ENCODE measurements around the gene MPHOSPH10.
"Not testable (repeated sequence)": the region's sequence is repeated elsewhere in the genome, so short reads cannot be mapped to it uniquely, and the experiment has no call there.

The MPHOSPH10 gene

DNA sequence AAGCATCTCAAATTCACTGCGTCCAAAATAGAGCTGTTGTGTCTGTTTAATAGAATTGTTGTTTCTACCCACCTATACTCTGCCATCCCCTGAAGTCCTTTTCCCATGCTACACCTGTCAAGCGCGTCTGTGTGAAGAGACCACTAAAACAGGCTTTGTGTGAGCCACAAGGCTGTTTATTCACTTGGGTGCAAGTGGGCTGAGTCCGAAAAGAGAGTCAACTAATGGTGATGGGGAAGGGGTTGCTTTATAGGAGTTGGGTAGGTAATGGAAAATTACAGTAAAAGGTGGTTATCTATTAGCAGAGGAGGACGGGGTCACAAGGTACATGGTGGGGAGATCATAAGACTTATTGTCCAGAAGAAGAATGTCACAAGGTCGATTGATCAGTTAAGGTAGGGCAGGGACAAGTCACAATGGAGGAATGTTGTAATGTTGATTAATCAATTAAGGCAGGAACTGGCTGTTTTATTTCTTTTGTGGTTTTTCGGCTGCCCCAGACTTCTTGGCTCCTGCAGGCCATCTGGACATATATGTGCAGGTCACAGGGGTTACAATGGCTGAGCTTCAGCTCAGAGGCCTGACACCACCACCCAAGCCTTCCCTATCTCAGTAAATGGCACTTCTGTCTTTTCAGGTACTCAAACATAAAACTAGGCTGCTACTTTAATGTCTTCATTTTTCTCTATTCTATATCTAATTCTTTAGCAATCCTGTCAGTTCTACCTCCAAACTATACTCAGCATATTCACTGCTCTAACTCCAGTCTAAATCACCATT, 1.1 kb downstream of the MPHOSPH10 start:
- H3K9me3 Mint-ChIP-seq; H3K36me3 Mint-ChIP-seq; ATAC-seq (ENCODE audit: low read depth); H3K4me1 Mint-ChIP-seq; H3K27me3 Mint-ChIP-seq; DNase-seq (ENCODE audit: low spot score in 2 of 2); H3K27ac Mint-ChIP-seq; H3K4me3 Mint-ChIP-seq: not testable (repeated sequence)

DNA sequence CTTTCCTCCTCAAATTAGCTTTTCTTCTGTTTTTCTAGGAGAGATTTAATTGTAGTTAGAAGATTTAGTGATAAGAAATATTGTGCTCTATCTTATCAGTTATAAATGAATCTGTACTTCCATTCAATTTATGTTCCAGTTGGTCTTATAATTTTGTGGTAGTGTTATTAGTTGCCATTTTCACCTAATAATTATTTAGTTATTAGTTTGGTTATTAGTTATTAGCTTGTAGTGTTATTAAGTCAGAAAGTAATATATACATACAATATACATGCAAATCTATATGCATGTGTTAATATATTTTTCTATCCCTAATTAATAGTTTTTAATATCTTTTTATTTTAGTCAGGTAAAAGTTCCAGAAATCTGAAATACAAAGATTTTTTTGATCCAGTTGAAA, 3.2 kb downstream of the MPHOSPH10 start:
- H3K27me3 Mint-ChIP-seq = no peaks in the 10 kb centered on the region
- no peak overlapping the region for H3K4me3 Mint-ChIP-seq
- peaks cover 9% of the 10 kb centered on the region for H3K36me3 Mint-ChIP-seq

DNA sequence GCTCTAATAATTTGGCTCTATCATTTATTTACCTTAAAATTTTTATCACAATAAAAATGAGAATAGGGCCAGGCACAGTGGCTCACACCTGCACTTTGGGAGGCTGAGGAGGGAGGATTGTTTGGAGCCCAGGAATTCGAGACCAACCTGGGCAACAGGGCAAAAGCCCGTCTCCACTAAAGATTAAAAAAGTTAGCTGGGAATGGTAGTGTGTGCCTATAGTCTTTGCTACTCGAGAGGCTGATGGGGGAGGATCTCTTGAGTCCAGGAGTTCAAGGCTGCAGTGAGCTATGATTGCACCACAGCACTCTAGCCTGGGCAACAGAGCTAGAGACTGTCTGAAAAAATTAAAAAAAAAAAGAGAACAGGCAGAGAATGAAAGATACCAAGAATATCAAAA, 5.7 kb downstream of the MPHOSPH10 start:
- Mint-ChIP-seq H3K9me3 (no peaks in the 10 kb centered on the region), H3K27me3 (no peaks in the 10 kb centered on the region), H3K4me3 (no peak overlapping the region), H3K36me3 (peaks cover 17% of the 10 kb centered on the region), H3K27ac (no peak overlapping the region), H3K4me1 (peaks cover 2% of the 10 kb centered on the region)
- ATAC-seq (ENCODE audit: low read depth) (no peak), DNase-seq (ENCODE audit: low spot score in 2 of 2) (no peak)

More for the DNA sequence above, 3.2 kb downstream of the MPHOSPH10 start:
- DNase-seq (ENCODE audit: low spot score in 2 of 2) (no peak), ATAC-seq (ENCODE audit: low read depth) (no peak)
- Mint-ChIP-seq H3K4me1 (peaks cover 2% of the 10 kb centered on the region), H3K9me3 (no peaks in the 10 kb centered on the region), H3K27ac (no peak overlapping the region)

DNA sequence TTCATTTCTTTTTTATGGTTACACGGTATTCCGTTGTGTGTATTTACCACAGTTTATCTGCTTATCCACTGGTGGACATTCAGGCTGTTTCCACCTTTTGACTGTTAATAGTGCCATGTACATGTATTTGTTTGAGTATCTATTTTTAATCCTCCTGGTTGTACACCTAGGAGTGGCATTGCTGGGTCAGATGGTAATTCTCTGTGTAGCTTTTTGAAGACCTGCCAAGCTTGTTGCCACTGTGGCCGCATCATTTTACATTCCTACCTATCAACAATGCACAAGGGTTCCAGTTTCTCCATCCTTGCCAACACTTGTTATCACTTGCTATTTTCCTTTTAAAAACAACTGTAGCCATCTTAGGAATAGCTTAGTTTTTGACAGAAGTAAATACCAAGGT, 13.3 kb downstream of the MPHOSPH10 start:
- H3K4me3 Mint-ChIP-seq = no peak overlapping the region
- ATAC-seq (ENCODE audit: low read depth) (no peak), DNase-seq (ENCODE audit: low spot score in 2 of 2) (no peak)
- no peaks in the 10 kb centered on the region for H3K9me3 Mint-ChIP-seq
- no peak overlapping the region for H3K27ac Mint-ChIP-seq
- no peaks in the 10 kb centered on the region for H3K27me3 Mint-ChIP-seq
- peaks cover 2% of the 10 kb centered on the region for H3K4me1 Mint-ChIP-seq
- peaks cover 39% of the 10 kb centered on the region for H3K36me3 Mint-ChIP-seq

GRCh38 chr2:71148506-71149063, 18.2 kb downstream of the MPHOSPH10 start:
- Mint-ChIP-seq H3K27me3 (no peaks in the 10 kb centered on the region), H3K9me3 (no peaks in the 10 kb centered on the region), H3K4me1 (no peaks in the 10 kb centered on the region), H3K36me3 (peaks cover 35% of the 10 kb centered on the region), H3K4me3 (no peak overlapping the region), H3K27ac (peak overlapping the region; percentile 29)
- no peak for ATAC-seq (ENCODE audit: low read depth)
- DNase-seq (ENCODE audit: low spot score in 2 of 2) = no peak

DNA sequence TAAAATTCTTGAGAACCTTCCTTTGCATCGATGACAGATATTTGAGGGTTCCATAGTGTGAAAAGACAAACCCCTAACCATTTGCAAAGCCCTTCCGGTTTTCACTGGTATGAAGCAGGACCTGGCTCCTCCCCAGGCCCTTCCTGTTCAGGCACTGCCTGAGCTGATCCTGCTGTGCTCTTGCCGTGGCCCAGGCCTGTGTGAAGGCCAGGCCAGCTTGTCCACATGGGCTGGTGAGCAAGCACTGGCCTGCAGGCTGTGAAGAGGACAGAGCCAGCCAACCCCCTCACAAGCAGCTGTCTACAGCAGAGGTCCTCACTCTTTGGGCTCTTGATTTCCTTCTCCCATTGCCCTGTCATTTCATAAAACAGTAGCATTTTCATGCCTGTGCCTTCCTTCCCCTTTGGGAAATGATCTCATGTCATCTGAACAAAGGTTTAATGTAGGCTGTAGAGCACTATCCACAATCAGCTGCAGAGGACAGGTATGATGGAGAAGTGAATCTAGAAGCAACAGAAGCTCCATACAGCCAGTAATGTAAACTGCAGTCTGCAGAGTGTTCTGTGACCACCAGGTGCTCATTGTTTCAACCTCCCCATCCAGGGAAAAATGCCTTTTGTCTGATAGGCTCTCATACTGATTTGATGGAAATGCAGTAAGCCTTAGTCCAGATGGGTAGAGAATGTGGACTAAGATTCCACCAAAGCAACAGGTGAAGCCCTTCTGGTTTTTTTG, 19.8 kb downstream of the MPHOSPH10 start:
- H3K27me3 Mint-ChIP-seq = peaks cover 1% of the 10 kb centered on the region
- no peak overlapping the region for H3K27ac Mint-ChIP-seq
- peaks cover 1% of the 10 kb centered on the region for H3K4me1 Mint-ChIP-seq
- H3K9me3 Mint-ChIP-seq = no peaks in the 10 kb centered on the region
- DNase-seq (ENCODE audit: low spot score in 2 of 2) (no peak), ATAC-seq (ENCODE audit: low read depth) (no peak)
- H3K4me3 Mint-ChIP-seq = no peak overlapping the region
- peaks cover 25% of the 10 kb centered on the region for H3K36me3 Mint-ChIP-seq

- no peaks in the 10 kb centered on the region for H3K9me3 Mint-ChIP-seq
- H3K4me3 Mint-ChIP-seq = no peak overlapping the region
- H3K4me1 Mint-ChIP-seq = peaks cover 2% of the 10 kb centered on the region
- DNase-seq (ENCODE audit: low spot score in 2 of 2) (no peak), ATAC-seq (ENCODE audit: low read depth) (no peak)
- peaks cover 6% of the 10 kb centered on the region for H3K27me3 Mint-ChIP-seq
- H3K27ac Mint-ChIP-seq = no peak overlapping the region
- H3K36me3 Mint-ChIP-seq = peaks cover 18% of the 10 kb centered on the region
Observed at GRCh38 chr2:71151620-71152019, 21.2 kb downstream of the MPHOSPH10 start.

DNA sequence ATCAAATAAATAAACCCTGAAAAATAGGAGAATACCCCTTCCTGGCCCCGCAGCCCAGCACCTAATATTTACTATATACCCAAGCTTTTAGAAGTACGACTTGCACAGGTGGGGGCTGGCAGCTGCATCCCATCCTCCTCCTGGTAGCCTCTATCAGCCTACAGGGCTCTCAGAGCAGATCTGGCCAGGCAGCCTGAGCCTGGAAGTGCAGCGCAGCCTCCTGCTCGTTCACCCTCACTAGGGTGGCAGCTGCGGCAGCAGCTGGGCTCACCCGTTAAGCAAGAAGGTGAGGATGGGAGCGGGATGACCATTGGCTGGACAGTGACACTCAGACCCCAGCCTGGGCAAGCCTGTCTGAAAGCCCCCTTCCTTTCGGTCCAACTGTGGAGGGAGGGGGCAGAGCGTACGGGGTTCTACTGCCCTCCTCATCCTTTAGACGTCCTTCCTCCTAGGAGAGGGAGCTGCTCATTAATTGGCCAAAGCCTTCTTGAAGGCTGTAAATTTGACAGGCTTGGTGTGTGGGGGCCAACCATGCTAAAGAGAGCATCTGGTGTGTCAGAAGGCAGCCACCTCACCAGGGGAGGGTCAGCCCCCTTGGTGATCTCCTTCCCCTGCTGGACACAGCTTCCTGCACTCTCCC, 23.3 kb downstream of the MPHOSPH10 start:
- DNase-seq (ENCODE audit: low spot score in 2 of 2) (no peak), ATAC-seq (ENCODE audit: low read depth) (no peak)
- H3K4me3 Mint-ChIP-seq = no peak overlapping the region

GRCh38 chr2:71154279-71154678, 23.8 kb downstream of the MPHOSPH10 start:
- Mint-ChIP-seq H3K4me3 (no peak overlapping the region), H3K27me3 (peaks cover 7% of the 10 kb centered on the region), H3K4me1 (peaks cover 10% of the 10 kb centered on the region), H3K27ac (no peak overlapping the region), H3K36me3 (peaks cover 7% of the 10 kb centered on the region), H3K9me3 (no peaks in the 10 kb centered on the region)
- DNase-seq (ENCODE audit: low spot score in 2 of 2) = no peak
- ATAC-seq (ENCODE audit: low read depth) = no peak

More for the DNA sequence above, 23.3 kb downstream of the MPHOSPH10 start:
- Mint-ChIP-seq H3K27me3 (peaks cover 7% of the 10 kb centered on the region), H3K36me3 (peaks cover 11% of the 10 kb centered on the region), H3K4me1 (peaks cover 10% of the 10 kb centered on the region), H3K27ac (no peak overlapping the region), H3K9me3 (no peaks in the 10 kb centered on the region)

DNA sequence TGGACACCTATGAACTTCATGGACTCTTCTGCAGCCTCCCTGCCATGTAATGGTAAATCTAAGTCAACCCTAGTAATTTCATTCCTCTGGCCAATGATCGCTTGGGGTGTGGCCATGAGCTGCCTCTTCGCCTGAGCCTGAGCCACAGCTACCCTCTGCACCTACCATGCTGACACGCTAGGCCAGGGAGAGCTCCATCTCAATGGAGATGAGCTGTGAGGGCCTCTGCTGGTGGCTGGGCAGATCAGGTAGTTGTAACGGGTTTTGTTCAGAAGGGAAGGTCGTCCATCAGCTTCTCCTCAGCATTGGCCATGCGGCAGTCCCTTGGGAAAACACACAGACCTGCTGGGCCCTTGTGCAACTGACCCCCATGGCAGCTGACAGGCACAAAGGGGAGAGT, 24.4 kb downstream of the MPHOSPH10 start:
- Mint-ChIP-seq H3K27me3 (peaks cover 7% of the 10 kb centered on the region), H3K9me3 (no peaks in the 10 kb centered on the region), H3K36me3 (peaks cover 6% of the 10 kb centered on the region), H3K27ac (no peak overlapping the region), H3K4me1 (peaks cover 10% of the 10 kb centered on the region), H3K4me3 (no peak overlapping the region)
- peak; percentile 69 for ATAC-seq (ENCODE audit: low read depth)
- no peak for DNase-seq (ENCODE audit: low spot score in 2 of 2)

- peaks cover 10% of the 10 kb centered on the region for H3K4me1 Mint-ChIP-seq
- no peak overlapping the region for H3K27ac Mint-ChIP-seq
- no peaks in the 10 kb centered on the region for H3K36me3 Mint-ChIP-seq
- ATAC-seq (ENCODE audit: low read depth) (no peak), DNase-seq (ENCODE audit: low spot score in 2 of 2) (no peak)
- H3K9me3 Mint-ChIP-seq = no peaks in the 10 kb centered on the region
- H3K4me3 Mint-ChIP-seq = no peak overlapping the region
- peaks cover 7% of the 10 kb centered on the region for H3K27me3 Mint-ChIP-seq
Observed at GRCh38 chr2:71155846-71156245, 25.4 kb downstream of the MPHOSPH10 start.

DNA sequence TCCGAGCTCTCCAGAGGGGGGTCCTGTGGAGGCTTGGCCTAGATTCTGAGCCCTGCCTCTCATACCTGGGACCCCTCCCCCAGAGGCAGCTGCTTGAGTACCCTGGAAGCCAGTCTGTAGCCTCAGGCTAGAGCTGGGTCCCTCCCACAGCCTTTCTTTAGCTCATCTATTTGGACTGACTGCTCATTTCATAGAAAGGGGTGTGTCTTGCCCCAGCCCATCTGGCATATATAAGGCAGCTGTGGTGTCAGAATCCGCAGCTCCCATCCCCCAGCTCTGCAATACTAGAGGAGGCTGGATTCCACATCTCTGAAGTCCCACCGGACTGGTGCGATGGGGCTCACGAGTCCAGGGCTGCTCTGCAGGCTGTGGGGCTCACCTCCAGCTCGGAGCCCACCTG, 26.1 kb downstream of the MPHOSPH10 start:
- H3K4me1 Mint-ChIP-seq = peaks cover 10% of the 10 kb centered on the region
- peaks cover 7% of the 10 kb centered on the region for H3K27me3 Mint-ChIP-seq
- ATAC-seq (ENCODE audit: low read depth) (no peak), DNase-seq (ENCODE audit: low spot score in 2 of 2) (no peak)
- no peaks in the 10 kb centered on the region for H3K9me3 Mint-ChIP-seq
- no peaks in the 10 kb centered on the region for H3K36me3 Mint-ChIP-seq
- H3K27ac Mint-ChIP-seq = no peak overlapping the region
- H3K4me3 Mint-ChIP-seq = no peak overlapping the region

- H3K9me3 Mint-ChIP-seq = no peaks in the 10 kb centered on the region
- H3K4me3 Mint-ChIP-seq = no peak overlapping the region
- peak; percentile 56 to 63 for DNase-seq (ENCODE audit: low spot score in 2 of 2)
- peak; percentile 84 for ATAC-seq (ENCODE audit: low read depth)
- no peak overlapping the region for H3K27ac Mint-ChIP-seq
- no peaks in the 10 kb centered on the region for H3K36me3 Mint-ChIP-seq
- H3K27me3 Mint-ChIP-seq = peaks cover 10% of the 10 kb centered on the region
- peaks cover 10% of the 10 kb centered on the region for H3K4me1 Mint-ChIP-seq
Observed at GRCh38 chr2:71157124-71157793, 26.8 kb downstream of the MPHOSPH10 start.
